Activated CD4-positive, alpha-beta T cell treated with anti-CD3 and anti-CD28 coated beads, Interleukin-2, amount 50 U/mL, for 24 hours (primary cell): ENCODE data around the gene BTN1A1.

Source experiments
- DNase-seq, 2 donors: peaks; one replicate each; pipeline ENCODE4 v3.0.0-alpha.2; 2020; ENCODE audit warnings: low read depth in 1 of 2, low spot score in 1 of 2

Gene BTN1A1

GRCh38 chr6:26475823-26476729 is 24.0 kb upstream of the BTN1A1 start:
- no peak for DNase-seq

- no peak for DNase-seq
Observed at GRCh38 chr6:26476896-26477295, 23.2 kb upstream of the BTN1A1 start.

GRCh38 chr6:26477426-26477825 is 22.7 kb upstream of the BTN1A1 start:
- no peak for DNase-seq

DNA sequence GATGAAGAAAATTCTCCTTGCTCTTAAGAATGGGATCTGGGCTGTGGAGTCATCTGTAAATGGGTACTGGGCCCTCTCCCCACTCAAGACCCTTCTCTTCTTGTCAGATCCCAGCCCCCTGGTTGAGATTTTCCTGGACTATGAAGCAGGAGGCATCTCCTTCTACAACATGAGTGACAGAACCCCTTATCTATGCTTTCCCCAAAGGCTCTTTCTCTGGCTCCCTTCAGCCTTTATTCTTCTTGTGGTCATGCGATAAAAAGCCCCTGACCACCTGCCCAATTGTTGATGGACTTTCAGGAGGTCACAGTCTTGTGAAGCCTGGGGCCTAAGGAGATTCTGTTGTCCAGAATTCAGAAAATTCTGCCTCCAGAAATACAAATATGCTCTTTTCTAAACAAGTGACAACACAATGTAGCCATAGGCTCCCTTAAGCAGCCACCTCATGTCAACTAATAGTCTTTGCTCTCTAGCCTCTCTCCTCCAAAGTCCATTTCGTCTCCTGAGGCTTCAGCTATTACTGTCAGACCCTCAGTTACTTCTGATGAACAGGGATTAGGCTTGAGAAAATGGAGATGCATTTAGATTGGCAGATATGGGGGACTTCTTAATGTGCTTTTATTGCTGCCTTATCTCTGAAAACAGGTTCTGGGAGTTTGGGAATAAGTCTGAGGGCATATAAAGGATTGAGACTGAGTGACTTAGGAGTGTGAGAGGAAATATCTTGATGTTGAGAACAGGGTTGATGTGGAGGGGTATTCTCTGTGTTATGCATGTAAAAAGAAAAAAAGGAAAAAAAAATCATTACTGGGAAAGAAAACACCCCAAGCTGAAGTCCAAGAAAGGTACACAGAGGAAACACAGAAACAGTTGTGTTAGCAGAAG is 21.8 kb upstream of the BTN1A1 start:
- DNase-seq: no peak

DNA sequence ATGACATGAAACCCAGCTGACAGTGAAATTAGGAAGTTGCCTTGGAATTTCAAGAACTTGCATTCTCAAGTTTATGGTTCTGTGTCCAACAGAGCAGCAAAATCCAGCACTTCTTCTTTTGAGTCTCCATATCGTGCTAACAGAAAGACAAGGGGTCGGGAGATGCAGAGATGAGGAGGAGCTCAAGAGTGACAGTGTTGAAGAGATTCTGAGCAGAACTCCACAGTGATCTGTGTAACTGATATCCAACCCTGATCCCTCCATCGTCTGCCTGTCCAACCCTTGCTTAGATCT is 21.2 kb upstream of the BTN1A1 start:
- no peak for DNase-seq

- no peak for DNase-seq
Observed at GRCh38 chr6:26482338-26482737, 17.8 kb upstream of the BTN1A1 start.

- DNase-seq: no peak
Observed at GRCh38 chr6:26483727-26484126, 16.4 kb upstream of the BTN1A1 start.

GRCh38 chr6:26484161-26484560 is 15.9 kb upstream of the BTN1A1 start:
- DNase-seq: no peak

DNA sequence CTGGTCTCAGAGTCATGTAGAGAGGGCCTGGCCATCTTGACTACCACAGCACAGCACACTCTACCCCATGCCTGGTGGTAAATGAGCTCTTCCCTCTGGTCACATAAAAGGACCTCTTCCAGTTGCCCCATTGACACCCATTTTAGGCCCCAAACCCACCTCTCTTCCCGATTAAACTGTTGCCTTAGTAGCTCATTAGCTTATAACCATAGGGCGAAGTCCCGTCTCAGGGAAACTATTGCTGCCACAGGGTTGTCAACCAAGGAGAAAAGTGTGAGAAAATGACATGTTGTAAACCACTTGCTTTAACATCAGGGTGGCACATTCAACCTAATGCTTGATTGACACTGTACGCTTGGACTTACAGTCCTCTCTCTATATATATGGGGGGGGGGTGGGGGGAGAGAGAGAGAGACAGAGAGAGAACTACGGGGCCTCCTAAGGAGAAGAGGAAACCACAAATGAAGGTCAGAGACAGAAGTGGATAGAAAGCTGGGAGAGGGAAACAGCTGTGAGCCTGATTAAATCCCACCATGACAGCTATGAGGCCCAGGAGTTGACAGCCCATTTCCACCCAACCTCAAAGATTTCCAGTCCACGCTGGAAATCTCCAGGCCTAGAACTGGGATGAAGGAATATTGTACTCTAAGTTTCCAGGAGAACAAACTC is 14.9 kb upstream of the BTN1A1 start:
- DNase-seq: no peak

DNA sequence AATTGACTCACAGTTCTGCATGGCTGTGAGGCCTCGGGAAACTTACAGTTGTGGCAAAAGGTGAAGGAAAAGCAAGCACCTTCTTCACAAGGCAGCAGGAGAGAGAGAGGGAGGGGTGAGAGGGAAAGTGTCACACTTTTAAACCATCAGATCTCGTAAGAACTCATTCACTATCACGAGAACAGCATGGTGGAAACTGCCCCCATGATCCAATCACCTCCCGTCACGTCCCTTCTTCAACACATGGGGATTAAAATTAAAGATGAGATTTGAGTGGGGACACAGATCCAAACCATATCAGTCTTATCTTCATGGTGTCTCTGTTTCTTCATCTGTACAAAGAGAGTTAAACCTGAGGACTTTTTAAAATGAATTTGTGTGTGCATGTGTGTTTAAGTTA is 13.7 kb upstream of the BTN1A1 start:
- no peak for DNase-seq

DNA sequence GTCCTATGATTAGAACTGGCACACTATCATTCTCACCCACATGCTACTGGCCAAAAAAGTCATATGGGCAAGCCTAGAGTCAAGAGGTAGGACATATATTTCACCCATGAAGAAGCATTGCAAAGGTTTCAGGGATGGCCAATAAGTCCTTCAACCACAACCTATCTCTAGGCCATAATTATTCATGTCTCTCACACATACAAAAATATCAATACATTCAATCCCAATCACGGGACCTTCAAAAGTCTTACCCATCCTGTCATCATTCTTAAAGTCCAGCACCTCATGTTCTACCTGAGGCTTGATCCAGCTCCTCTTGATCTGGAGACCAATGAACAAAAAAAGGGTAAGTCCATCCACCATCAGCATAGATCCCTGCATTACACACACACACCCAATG is 12.6 kb upstream of the BTN1A1 start:
- no peak for DNase-seq

GRCh38 chr6:26489996-26490964 is 9.8 kb upstream of the BTN1A1 start:
- no peak for DNase-seq

- DNase-seq: no peak
Observed at GRCh38 chr6:26491604-26492003, 8.5 kb upstream of the BTN1A1 start.

DNA sequence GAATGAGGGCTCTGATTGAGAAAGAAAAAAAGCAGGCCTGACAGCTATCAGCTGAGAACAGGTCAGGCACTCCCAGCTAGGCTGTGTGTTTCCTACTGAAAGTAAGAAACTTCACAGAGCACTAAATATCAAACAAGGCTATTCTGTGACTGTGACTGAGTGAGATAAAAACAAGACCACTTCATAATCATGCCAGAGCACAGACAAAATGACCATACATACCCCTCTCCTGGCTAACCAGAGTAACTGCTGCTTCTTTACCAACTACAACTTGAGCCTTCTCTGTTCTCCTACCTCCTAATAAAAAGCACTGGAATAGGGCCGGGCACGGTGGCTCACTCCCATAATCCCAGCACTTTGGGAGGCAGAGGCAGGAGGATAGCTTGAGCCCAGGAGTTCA is 6.8 kb upstream of the BTN1A1 start:
- no peak for DNase-seq

- DNase-seq: no peak
Observed at GRCh38 chr6:26494117-26494516, 6.0 kb upstream of the BTN1A1 start.

DNA sequence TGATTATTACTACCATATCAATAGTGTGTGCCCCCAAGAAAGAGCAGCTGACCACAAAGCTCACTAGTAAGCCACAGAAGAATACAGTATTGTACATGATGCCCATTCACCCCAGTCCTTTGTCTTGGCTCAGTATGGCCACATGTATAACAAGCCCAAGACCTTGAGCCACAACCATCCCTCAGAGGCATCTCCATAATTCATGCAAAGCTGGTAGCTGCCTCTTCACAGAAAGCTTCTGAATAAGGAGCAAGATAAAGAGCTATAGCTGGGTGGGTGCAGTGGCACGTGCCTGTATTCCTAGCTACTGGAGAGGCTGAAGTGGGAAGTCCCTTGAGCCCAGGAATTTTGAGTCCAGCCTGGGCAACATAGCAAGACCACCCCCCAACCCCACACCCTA is 4.8 kb upstream of the BTN1A1 start:
- no peak for DNase-seq

- DNase-seq: no peak
Observed at GRCh38 chr6:26497610-26498009, 2.5 kb upstream of the BTN1A1 start.

GRCh38 chr6:26501482-26501986 is 1.4 kb downstream of the BTN1A1 start:
- peak; percentile 7 to 17 for DNase-seq

GRCh38 chr6:26502165-26502564 is 2.1 kb downstream of the BTN1A1 start:
- no peak for DNase-seq

DNA sequence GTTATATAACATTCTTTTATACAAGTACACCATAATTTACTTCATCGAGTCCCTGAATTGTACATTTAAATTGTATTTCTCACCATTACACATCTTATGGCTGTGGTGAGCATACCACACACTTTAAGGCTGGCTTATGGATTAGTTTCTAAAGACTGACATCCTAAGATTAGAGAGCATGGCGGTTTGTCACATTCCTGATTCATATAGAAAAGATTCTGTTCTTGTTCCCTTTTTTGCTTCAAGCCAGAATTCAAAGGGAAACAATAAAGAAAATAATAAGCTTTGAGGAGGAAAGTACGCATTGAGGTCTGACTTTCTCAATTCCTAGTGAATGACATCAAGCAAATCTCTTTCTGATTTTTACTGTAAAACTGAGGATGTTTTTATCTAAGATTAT is 2.5 kb downstream of the BTN1A1 start:
- DNase-seq: no peak
